ENCODE data around the gene PRRX2.

DNA sequence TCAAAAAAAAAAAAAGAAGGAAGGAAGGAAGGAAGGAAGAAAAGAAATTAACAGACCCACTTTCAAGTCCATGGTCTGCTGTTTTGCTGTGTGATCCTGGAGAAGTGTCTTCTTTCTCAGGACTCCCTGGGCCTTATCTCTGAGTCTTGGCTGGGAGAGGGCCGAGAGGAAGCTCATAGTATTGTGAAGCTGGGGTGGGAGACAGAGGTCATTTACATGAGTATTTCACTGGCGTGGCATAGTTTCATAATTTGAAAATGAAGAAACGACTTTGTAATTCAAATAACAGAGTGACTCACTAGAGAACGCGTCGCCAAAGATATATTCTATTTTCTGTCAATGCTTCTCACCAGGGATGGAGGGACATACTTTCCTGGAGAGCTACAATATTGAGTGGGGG is 42.1 kb upstream of the PRRX2 start:
- TF ChIP-seq, protein P1, sequence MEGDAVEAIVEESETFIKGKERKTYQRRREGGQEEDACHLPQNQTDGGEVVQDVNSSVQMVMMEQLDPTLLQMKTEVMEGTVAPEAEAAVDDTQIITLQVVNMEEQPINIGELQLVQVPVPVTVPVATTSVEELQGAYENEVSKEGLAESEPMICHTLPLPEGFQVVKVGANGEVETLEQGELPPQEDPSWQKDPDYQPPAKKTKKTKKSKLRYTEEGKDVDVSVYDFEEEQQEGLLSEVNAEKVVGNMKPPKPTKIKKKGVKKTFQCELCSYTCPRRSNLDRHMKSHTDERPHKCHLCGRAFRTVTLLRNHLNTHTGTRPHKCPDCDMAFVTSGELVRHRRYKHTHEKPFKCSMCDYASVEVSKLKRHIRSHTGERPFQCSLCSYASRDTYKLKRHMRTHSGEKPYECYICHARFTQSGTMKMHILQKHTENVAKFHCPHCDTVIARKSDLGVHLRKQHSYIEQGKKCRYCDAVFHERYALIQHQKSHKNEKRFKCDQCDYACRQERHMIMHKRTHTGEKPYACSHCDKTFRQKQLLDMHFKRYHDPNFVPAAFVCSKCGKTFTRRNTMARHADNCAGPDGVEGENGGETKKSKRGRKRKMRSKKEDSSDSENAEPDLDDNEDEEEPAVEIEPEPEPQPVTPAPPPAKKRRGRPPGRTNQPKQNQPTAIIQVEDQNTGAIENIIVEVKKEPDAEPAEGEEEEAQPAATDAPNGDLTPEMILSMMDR (IDR thresholded peaks at IDR 0.05): no peak
- TF ChIP-seq POLR2A (IDR thresholded peaks at IDR 0.05) (no peak), POLR2AphosphoS5 (IDR thresholded peaks at IDR 0.05) (no peak)
